G401 (cell line): ENCODE data around the gene CWC15. TPM values are rescaled to one million over a fixed set of nuclear protein-coding genes. Genes with fewer than 3 reads are reported as not detected.
A peak's percentile ranks its signal among the peaks of the same experiment; 100 is the strongest.
"Not testable (repeated sequence)": the region's sequence is repeated elsewhere in the genome, so short reads cannot be mapped to it uniquely, and the experiment has no call there.

Experiments
- DNase-seq: peaks from one replicate; pipeline ENCODE4 v3.0.0-alpha.2; 2015; ENCODE audit warnings: low spot score
- in situ Hi-C: cut with HindIII; loops from 2 replicates; pipeline ENCODE4 v1.10.0; 2016; ENCODE audit warnings: low sequenced_read_pairs, mixed read lengths
- total RNA-seq: library from RNA; depleted of rRNA; stranded (reverse); fragments of >200 nt; shearing (Covaris generic); gene quantifications from 2 replicates; pipeline ENCODE4 v1.2.3, GENCODE V29; 2014; rRNA removed

The CWC15 gene
- total RNA-seq, result 54.1 and 57.2 TPM in 2 replicates

GRCh38 chr11:94973099-94973968, at the start of gene CWC15, which contains the start of gene KDM4D:
TSS of gene CWC15 (minus strand) at chr11:94973556. CDS start at chr11:94972185, 1,371 bp downstream.
TSS of gene KDM4D (plus strand) at chr11:94973709. CDS start at chr11:94997373, 23,664 bp downstream.
- in situ Hi-C loops, result no loop called here
- DNase-seq, result peak; percentile 96

- DNase-seq, in situ Hi-C loops: not testable (repeated sequence)
These were observed 48.1 kb upstream of the CWC15 start for GRCh38 chr11:95021468-95021867.

GRCh38 chr11:95016139-95016538, 42.8 kb upstream of the CWC15 start:
- no peak for DNase-seq
- in situ Hi-C loops, result no loop called here

GRCh38 chr11:95014184-95014821, 40.9 kb upstream of the CWC15 start:
- in situ Hi-C loops, result no loop called here
- peak; percentile 82 for DNase-seq

GRCh38 chr11:95011376-95011775, 38.0 kb upstream of the CWC15 start:
- in situ Hi-C loops, result no loop called here
- no peak for DNase-seq

DNA sequence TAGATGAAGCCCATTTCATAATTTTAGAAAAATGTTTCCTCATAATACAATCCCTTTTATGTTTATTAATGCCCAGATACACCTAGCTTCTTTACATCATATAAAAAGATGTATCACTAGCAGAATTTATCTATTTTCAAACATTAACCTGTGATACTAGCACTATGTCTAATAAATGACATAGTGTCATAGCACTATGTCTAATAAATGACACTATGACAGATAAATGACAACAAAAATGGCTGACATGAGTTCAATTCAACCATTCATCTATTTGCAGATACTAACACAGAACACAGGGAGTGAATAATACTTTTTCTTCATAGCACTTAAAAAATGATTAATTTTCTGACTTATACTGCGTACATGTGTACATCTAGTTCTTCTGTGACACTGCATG, 32.3 kb upstream of the CWC15 start:
- DNase-seq, result no peak
- in situ Hi-C loops, result no loop called here

- DNase-seq, result no peak
- in situ Hi-C loops, result no loop called here
These were observed 30.4 kb upstream of the CWC15 start for GRCh38 chr11:95003716-95004115.

DNA sequence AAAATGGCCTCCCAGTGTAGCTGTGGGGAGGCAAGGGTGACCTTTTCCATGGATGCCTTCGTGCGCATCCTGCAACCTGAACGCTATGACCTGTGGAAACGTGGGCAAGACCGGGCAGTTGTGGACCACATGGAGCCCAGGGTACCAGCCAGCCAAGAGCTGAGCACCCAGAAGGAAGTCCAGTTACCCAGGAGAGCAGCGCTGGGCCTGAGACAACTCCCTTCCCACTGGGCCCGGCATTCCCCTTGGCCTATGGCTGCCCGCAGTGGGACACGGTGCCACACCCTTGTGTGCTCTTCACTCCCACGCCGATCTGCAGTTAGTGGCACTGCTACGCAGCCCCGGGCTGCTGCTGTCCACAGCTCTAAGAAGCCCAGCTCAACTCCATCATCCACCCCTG, 24.9 kb upstream of the CWC15 start:
- DNase-seq, result no peak
- in situ Hi-C loops, result no loop called here

DNA sequence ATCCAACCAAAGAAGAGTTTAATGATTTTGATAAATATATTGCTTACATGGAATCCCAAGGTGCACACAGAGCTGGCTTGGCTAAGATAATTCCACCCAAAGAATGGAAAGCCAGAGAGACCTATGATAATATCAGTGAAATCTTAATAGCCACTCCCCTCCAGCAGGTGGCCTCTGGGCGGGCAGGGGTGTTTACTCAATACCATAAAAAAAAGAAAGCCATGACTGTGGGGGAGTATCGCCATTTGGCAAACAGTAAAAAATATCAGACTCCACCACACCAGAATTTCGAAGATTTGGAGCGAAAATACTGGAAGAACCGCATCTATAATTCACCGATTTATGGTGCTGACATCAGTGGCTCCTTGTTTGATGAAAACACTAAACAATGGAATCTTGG, 24.1 kb upstream of the CWC15 start:
- in situ Hi-C loops, result no loop called here
- DNase-seq, result no peak

DNA sequence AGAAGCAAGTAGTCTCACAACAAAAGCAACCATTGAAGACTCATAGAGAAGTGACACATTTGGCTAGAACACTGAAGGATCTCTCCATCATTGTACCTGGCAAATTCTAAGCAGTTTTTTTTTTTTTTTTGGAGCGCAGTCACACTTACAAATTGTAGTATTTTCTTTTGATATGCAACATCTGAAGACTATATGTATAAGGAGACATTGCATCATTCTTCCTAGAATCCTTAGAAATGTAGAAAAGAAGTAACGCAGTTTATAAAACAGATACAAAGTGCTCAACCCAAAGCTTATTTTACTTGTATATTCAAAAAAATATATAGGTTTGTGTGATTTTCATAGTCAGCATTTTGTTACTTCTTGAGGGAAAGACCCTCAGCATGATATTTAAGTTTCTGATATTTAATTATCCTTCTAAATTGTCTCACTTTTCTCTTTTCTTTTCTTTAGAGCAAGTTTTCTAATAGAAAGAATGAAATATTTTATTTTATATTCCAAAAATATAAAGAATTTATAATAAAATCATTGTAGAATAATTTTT, 20.1 kb upstream of the CWC15 start:
- in situ Hi-C loops, result no loop called here
- DNase-seq, result no peak

GRCh38 chr11:94988748-94989147, 15.4 kb upstream of the CWC15 start:
- DNase-seq, result no peak
- in situ Hi-C loops, result no loop called here

- in situ Hi-C loops, result no loop called here
- no peak for DNase-seq
These were observed 14.0 kb upstream of the CWC15 start for GRCh38 chr11:94987378-94987777.

DNA sequence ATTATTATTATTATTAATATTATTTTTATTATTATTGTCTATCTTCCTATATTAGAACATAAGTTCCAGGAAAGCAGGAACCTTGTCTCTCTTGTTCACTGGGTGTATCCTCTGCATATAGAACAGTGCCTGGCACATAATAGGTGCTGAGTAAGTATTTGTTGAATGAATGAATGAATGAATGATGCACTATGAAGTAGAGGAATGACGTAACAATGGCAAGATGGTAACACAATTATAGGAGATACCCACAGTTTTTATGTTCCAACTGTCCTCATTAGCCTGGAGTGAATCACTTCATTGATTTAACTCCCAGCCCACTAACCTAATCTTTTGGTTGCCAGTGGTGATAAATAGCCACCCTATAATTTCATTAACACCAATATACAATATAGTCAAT, 2.2 kb upstream of the CWC15 start:
- DNase-seq, result no peak
- in situ Hi-C loops, result no loop called here

- DNase-seq, result no peak
- in situ Hi-C loops, result no loop called here
These were observed 822 bp upstream of the CWC15 start for GRCh38 chr11:94974178-94974577.

- in situ Hi-C loops, result no loop called here
- DNase-seq, result no peak
These were observed 657 bp downstream of the CWC15 start for GRCh38 chr11:94972700-94973098.

DNA sequence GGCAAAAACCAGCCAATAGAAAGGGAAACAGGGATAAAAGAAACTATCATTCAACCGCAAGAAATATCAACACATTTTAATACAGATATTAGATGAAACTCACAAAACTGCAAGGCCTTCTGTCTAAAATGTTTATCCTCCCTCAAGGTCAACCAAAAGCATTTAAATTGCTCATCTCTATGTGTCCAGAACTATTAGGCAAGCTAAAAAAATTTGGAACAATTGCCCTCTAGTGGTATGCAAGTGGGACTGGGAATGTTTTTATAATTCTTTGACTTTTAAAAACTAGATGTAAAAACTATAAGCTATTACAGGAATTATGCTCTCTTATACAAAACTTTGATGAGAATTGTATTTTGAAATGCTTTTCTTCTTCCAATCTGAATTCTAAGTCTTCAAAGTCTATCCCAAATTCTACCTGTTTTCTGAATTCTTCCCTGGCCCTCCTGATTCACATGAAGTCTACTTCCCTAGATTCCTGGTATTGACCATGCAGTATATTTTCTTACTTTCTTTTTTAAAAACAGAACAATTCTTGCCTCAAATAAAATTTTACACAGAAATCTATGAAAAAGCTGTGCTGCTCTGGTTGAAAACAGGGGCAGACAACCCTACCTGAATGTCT, 4.9 kb downstream of the CWC15 start:
- DNase-seq, result peak; percentile 33

GRCh38 chr11:94964934-94965333, 8.4 kb downstream of the CWC15 start:
- DNase-seq, result no peak
- in situ Hi-C loops, result no loop called here

More for the DNA sequence above, 4.9 kb downstream of the CWC15 start:
- in situ Hi-C loops, result no loop called here

DNA sequence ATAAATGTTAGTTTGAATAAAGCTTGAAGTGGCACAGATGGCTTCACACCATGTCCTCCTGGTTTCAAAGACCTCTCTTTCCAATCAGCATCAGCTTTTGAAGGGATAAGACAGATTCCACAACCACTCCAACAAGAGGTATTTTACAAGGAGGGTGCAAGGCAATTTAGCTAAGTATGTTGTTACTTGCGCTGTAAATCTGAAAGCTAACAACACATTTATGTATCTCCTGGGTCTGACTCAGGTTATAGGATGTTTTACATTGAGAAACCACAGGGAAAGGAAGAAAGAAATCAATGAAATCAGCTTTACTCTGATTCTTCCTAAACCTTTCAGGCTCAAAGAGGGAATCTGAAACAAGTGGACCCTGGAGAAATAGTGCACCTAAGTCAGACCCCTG, 12.1 kb downstream of the CWC15 start:
- in situ Hi-C loops, result no loop called here
- DNase-seq, result no peak

GRCh38 chr11:94960488-94960887, 12.9 kb downstream of the CWC15 start:
- no peak for DNase-seq
- in situ Hi-C loops, result no loop called here

DNA sequence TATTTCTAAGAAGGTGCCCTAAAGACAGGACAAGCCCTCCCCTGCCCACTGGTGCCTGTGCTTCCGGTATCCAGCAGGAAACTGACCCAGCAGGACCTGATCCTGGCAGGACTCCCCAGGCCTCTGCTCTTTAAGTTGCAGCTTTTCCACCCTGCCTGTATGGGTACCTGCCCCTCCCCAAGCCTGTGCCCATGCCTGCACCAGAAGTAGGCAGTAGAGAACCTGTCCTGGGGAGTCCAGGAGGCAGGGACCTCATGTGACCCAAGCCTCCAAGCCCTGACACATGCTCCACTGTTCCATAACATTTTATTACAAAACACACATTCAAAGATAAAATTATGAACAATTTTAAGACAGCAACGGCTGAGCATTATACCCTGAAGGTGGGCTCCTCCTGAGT, 14.2 kb downstream of the CWC15 start:
- DNase-seq, result no peak
- in situ Hi-C loops, result no loop called here
